Activated CD4-positive, alpha-beta T cell treated with anti-CD3 and anti-CD28 coated beads, Interleukin-2, amount 10 ng/mL, durations not matched to agents 24 days and 14 days (primary cell): ENCODE results near the gene XIRP1. TPM values are rescaled to one million over a fixed set of nuclear protein-coding genes. Genes with fewer than 3 reads are reported as not detected.
"Not testable (repeated sequence)": the region's sequence is repeated elsewhere in the genome, so short reads cannot be mapped to it uniquely, and the experiment has no call there.

Experiments
- DNase-seq: peaks from one replicate; pipeline ENCODE4 v3.0.0; 2022
- H3K27ac Mint-ChIP-seq: one replicate; pipeline ENCODE4 v1.8.0; 2022; ENCODE audit warnings: mild to moderate bottlenecking, mixed read lengths
- H3K27me3 Mint-ChIP-seq: one replicate; pipeline ENCODE4 v1.8.0; 2022; ENCODE audit warnings: mixed read lengths
- H3K36me3 Mint-ChIP-seq: one replicate; pipeline ENCODE4 v1.8.0; 2022; ENCODE audit warnings: low read depth, mild to moderate bottlenecking, mixed read lengths
- H3K4me1 Mint-ChIP-seq: one replicate; pipeline ENCODE4 v1.8.0; 2021; ENCODE audit warnings: mixed read lengths
- H3K4me3 Mint-ChIP-seq: one replicate; pipeline ENCODE4 v1.8.0; 2022; ENCODE audit warnings: mild to moderate bottlenecking, moderate library complexity, mixed read lengths
- H3K9me3 Mint-ChIP-seq: one replicate; pipeline ENCODE4 v1.8.0; 2021; ENCODE audit warnings: mixed read lengths
- intact Hi-C: fragments of 100-400 bp; cut with micrococcal nuclease; formaldehyde crosslinking; loops from one replicate; pipeline ENCODE4 v1.15.1; 2023
- total RNA-seq: library from RNA; stranded (reverse); gene quantifications from 2 replicates; pipeline ENCODE4 v1.2.3, GENCODE V29; 2022

Gene XIRP1
- total RNA-seq, 1 donor from 2014 or later: 2.9 TPM

GRCh38 chr3:39176025-39176714 is 16.2 kb downstream of the XIRP1 start:
- peaks cover 5% of the 10 kb centered on the region for H3K36me3 Mint-ChIP-seq
- intact Hi-C loops: loop anchor here (5.0 kb wide), 1 partner anchor 206 kb away; the partner anchor contains the start of gene SLC25A38
- peak overlapping the region; percentile 92 for H3K27ac Mint-ChIP-seq
- H3K9me3 Mint-ChIP-seq: peaks cover 5% of the 10 kb centered on the region
- DNase-seq: peak; percentile 62
- H3K27me3 Mint-ChIP-seq: peaks cover 2% of the 10 kb centered on the region
- no peak overlapping the region for H3K4me3 Mint-ChIP-seq
- H3K4me1 Mint-ChIP-seq: peaks cover 49% of the 10 kb centered on the region

GRCh38 chr3:39173318-39174125 is 18.9 kb downstream of the XIRP1 start:
- H3K36me3 Mint-ChIP-seq: peaks cover 5% of the 10 kb centered on the region
- H3K27me3 Mint-ChIP-seq: peaks cover 2% of the 10 kb centered on the region
- H3K27ac Mint-ChIP-seq: no peak overlapping the region
- no peak for DNase-seq
- H3K4me1 Mint-ChIP-seq: peaks cover 29% of the 10 kb centered on the region
- no peak overlapping the region for H3K4me3 Mint-ChIP-seq
- H3K9me3 Mint-ChIP-seq: peaks cover 5% of the 10 kb centered on the region
- intact Hi-C loops: no loop called here

GRCh38 chr3:39171860-39172259 is 20.5 kb downstream of the XIRP1 start:
- DNase-seq: no peak
- intact Hi-C loops: no loop called here
- Mint-ChIP-seq H3K36me3 (peaks cover 5% of the 10 kb centered on the region), H3K27ac (no peak overlapping the region), H3K9me3 (peaks cover 5% of the 10 kb centered on the region), H3K27me3 (peaks cover 2% of the 10 kb centered on the region), H3K4me1 (peaks cover 20% of the 10 kb centered on the region), H3K4me3 (no peak overlapping the region)

GRCh38 chr3:39170877-39171276 is 21.5 kb downstream of the XIRP1 start:
- DNase-seq, H3K27me3 Mint-ChIP-seq, H3K4me3 Mint-ChIP-seq, H3K27ac Mint-ChIP-seq, intact Hi-C loops, H3K9me3 Mint-ChIP-seq, H3K36me3 Mint-ChIP-seq: not testable (repeated sequence)
- H3K4me1 Mint-ChIP-seq: peaks cover 19% of the 10 kb centered on the region

GRCh38 chr3:39170461-39170860 is 21.9 kb downstream of the XIRP1 start:
- H3K36me3 Mint-ChIP-seq: no peaks in the 10 kb centered on the region
- no peaks in the 10 kb centered on the region for H3K9me3 Mint-ChIP-seq
- peaks cover 2% of the 10 kb centered on the region for H3K27me3 Mint-ChIP-seq
- DNase-seq: no peak
- no peak overlapping the region for H3K27ac Mint-ChIP-seq
- H3K4me3 Mint-ChIP-seq: no peak overlapping the region
- peaks cover 18% of the 10 kb centered on the region for H3K4me1 Mint-ChIP-seq
- intact Hi-C loops: no loop called here

- Mint-ChIP-seq H3K4me3 (no peak overlapping the region), H3K27ac (no peak overlapping the region), H3K4me1 (peaks cover 22% of the 10 kb centered on the region), H3K36me3 (no peaks in the 10 kb centered on the region), H3K9me3 (no peaks in the 10 kb centered on the region), H3K27me3 (peaks cover 2% of the 10 kb centered on the region)
- intact Hi-C loops: no loop called here
- no peak for DNase-seq
These were observed 22.7 kb downstream of the XIRP1 start for GRCh38 chr3:39169712-39170111.

- Mint-ChIP-seq H3K9me3 (no peaks in the 10 kb centered on the region), H3K4me3 (no peak overlapping the region), H3K27ac (no peak overlapping the region), H3K27me3 (no peaks in the 10 kb centered on the region), H3K4me1 (peaks cover 22% of the 10 kb centered on the region), H3K36me3 (no peaks in the 10 kb centered on the region)
- DNase-seq: no peak
- intact Hi-C loops: no loop called here
These were observed 24.1 kb downstream of the XIRP1 start for GRCh38 chr3:39168156-39168780.

GRCh38 chr3:39166932-39167532 is 25.4 kb downstream of the XIRP1 start:
- Mint-ChIP-seq H3K27ac (no peak overlapping the region), H3K9me3 (no peaks in the 10 kb centered on the region), H3K36me3 (no peaks in the 10 kb centered on the region), H3K27me3 (no peaks in the 10 kb centered on the region), H3K4me1 (peaks cover 20% of the 10 kb centered on the region), H3K4me3 (no peak overlapping the region)
- no peak for DNase-seq
- intact Hi-C loops: no loop called here

GRCh38 chr3:39166134-39166710 is 26.2 kb downstream of the XIRP1 start:
- DNase-seq: no peak
- H3K4me3 Mint-ChIP-seq: no peak overlapping the region
- H3K27ac Mint-ChIP-seq: no peak overlapping the region
- no peaks in the 10 kb centered on the region for H3K36me3 Mint-ChIP-seq
- H3K4me1 Mint-ChIP-seq: peaks cover 18% of the 10 kb centered on the region
- intact Hi-C loops: no loop called here
- no peaks in the 10 kb centered on the region for H3K27me3 Mint-ChIP-seq
- no peaks in the 10 kb centered on the region for H3K9me3 Mint-ChIP-seq

GRCh38 chr3:39165518-39165917 is 26.9 kb downstream of the XIRP1 start:
- peaks cover 18% of the 10 kb centered on the region for H3K4me1 Mint-ChIP-seq
- no peak overlapping the region for H3K4me3 Mint-ChIP-seq
- intact Hi-C loops: no loop called here
- no peaks in the 10 kb centered on the region for H3K9me3 Mint-ChIP-seq
- H3K27ac Mint-ChIP-seq: no peak overlapping the region
- no peaks in the 10 kb centered on the region for H3K27me3 Mint-ChIP-seq
- no peaks in the 10 kb centered on the region for H3K36me3 Mint-ChIP-seq
- DNase-seq: no peak

GRCh38 chr3:39164414-39164813 is 28.0 kb downstream of the XIRP1 start:
- no peaks in the 10 kb centered on the region for H3K9me3 Mint-ChIP-seq
- no peak overlapping the region for H3K27ac Mint-ChIP-seq
- H3K4me1 Mint-ChIP-seq: peaks cover 16% of the 10 kb centered on the region
- no peaks in the 10 kb centered on the region for H3K36me3 Mint-ChIP-seq
- H3K4me3 Mint-ChIP-seq: no peak overlapping the region
- intact Hi-C loops: no loop called here
- H3K27me3 Mint-ChIP-seq: no peaks in the 10 kb centered on the region
- DNase-seq: no peak

- Mint-ChIP-seq H3K36me3 (no peaks in the 10 kb centered on the region), H3K4me1 (peaks cover 10% of the 10 kb centered on the region), H3K27me3 (peaks cover 14% of the 10 kb centered on the region), H3K9me3 (no peaks in the 10 kb centered on the region), H3K27ac (no peak overlapping the region), H3K4me3 (no peak overlapping the region)
- intact Hi-C loops: no loop called here
- DNase-seq: no peak
These were observed 34.2 kb downstream of the XIRP1 start for GRCh38 chr3:39158148-39158715.

GRCh38 chr3:39157359-39157758 is 35.0 kb downstream of the XIRP1 start:
- no peaks in the 10 kb centered on the region for H3K9me3 Mint-ChIP-seq
- no peak for DNase-seq
- H3K27me3 Mint-ChIP-seq: peaks cover 14% of the 10 kb centered on the region
- H3K4me3 Mint-ChIP-seq: no peak overlapping the region
- intact Hi-C loops: no loop called here
- H3K27ac Mint-ChIP-seq: no peak overlapping the region
- peaks cover 3% of the 10 kb centered on the region for H3K36me3 Mint-ChIP-seq
- peaks cover 13% of the 10 kb centered on the region for H3K4me1 Mint-ChIP-seq
